Ectodermal cell (in vitro differentiated cells): ENCODE data around the gene HMGCL. TPM values are rescaled to one million over a fixed set of nuclear protein-coding genes. Genes with fewer than 3 reads are reported as not detected.

ENCODE experiments used
- H3K27ac ChIP-seq: 2 replicates; pipeline ENCODE4 v1.7.0; 2013; ENCODE audit warnings: mild to moderate bottlenecking, low read depth, low read length; ENCODE audit not compliant: insufficient read depth, poor library complexity, severe bottlenecking
- H3K27me3 ChIP-seq: 2 replicates; pipeline ENCODE4 v1.7.0; 2013; ENCODE audit warnings: mild to moderate bottlenecking, low read length; ENCODE audit not compliant: insufficient read depth, control insufficient read depth, poor library complexity, severe bottlenecking
- H3K36me3 ChIP-seq: one replicate; pipeline ENCODE4 v1.7.0; 2013; ENCODE audit warnings: low read length; ENCODE audit not compliant: control insufficient read depth, insufficient read depth
- H3K4me1 ChIP-seq: one replicate; pipeline ENCODE4 v1.7.0; 2013; ENCODE audit warnings: low read length; ENCODE audit not compliant: control insufficient read depth, insufficient read depth
- H3K4me3 ChIP-seq: 2 replicates; pipeline ENCODE4 v1.7.0; 2013; ENCODE audit warnings: low read depth, low read length, control low read depth; ENCODE audit not compliant: insufficient read depth
- H3K9me3 ChIP-seq: 2 replicates; pipeline ENCODE4 v1.7.0; 2013; ENCODE audit warnings: mild to moderate bottlenecking, low read length, moderate library complexity; ENCODE audit not compliant: control insufficient read depth
- WGBS, 2 experiments: methylation state at CpG; one replicate each; pipeline ENCODE4 v1.1.7; 2013; ENCODE audit warnings: missing lambda C conversion rate in 2 of 2; 5-methylcytosine and 5-hydroxymethylcytosine counted together
- polyA plus RNA-seq, 4 experiments: library from polyadenylated mRNA; stranded (reverse); fragments of 50-300 nt; gene quantifications; one replicate each; pipeline ENCODE4 v1.2.3, GENCODE V29; 2013

Gene HMGCL
- 23.6 TPM for polyA plus RNA-seq (2013, experiment 1 of 4)
- polyA plus RNA-seq (2013, experiment 2 of 4): 27.7 TPM
- polyA plus RNA-seq (2013, experiment 3 of 4): 19.9 TPM
- polyA plus RNA-seq (2013, experiment 4 of 4): 20.8 TPM

DNA sequence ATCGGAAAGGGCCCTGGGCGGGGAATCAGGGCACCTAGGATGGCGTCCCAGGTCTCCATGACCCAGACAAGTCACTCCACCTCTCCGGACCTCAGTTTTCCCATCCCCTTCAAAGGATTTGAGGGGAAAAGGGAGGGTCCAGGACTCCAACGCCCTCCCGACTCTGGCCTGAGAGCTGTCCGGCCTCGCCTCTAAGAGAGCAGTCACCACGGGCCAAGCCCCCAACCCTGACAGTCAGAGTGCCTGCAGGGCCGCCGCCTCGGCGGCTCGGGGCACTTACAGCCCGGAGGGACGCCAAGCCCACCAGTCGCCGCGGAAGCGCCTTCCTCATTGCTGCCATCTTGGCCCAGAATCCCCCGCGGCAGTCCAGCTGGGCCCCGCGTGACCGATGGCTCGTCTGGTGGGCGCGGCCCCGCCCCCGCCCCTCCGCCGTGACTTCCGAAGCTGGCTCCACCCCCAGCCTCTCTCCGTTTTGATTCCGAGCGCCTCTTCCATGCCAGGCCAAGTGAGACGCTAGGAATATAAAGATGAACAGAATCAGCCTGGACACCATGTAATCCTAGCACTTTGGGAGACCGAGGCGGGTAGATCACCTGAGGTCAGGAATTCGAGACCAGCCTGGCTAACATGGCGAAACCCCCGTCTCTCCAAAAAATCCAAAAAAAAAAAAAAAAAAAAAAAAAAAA is at the start of gene HMGCL:
HMGCL (minus strand) TSS at position 354 of the 686 bp plus-strand sequence; CDS start at position 340, 14 bp downstream.
- peaks cover 4% of the 10 kb centered on the region for H3K4me1 ChIP-seq
- no peaks in the 10 kb centered on the region for H3K36me3 ChIP-seq
- H3K27me3 ChIP-seq: no peaks in the 10 kb centered on the region
- peak within 1 kb of the TSS; percentile 95 for H3K4me3 ChIP-seq
- no peaks in the 10 kb centered on the region for H3K9me3 ChIP-seq
- WGBS, 2 experiments: 0 to 1% methylated on average over 39 to 40 of the region's 42 CpGs
- H3K27ac ChIP-seq: no peak within 1 kb of the TSS

DNA sequence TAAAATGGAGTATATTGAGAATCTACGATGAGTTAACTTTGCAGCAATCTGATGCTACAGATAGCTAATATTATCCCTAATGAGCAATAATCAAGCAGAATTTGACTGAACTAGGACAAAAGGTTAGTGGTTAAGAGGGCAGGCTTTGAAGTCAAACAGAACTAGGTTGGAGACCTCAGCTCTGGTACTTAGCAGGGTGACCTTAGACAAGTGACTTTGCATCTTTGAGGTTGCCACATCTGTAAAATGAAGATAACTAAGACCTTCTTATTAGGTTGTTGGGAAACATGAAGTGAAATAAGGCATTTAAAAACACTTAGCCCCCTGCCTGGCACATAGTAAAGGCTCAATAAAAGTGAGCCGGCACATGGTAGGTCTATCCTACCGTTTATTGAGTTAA is 47.2 kb upstream of the HMGCL start:
- Histone ChIP-seq H3K4me1 (no peaks in the 10 kb centered on the region), H3K27ac (no peak overlapping the region), H3K4me3 (no peak overlapping the region), H3K9me3 (no peaks in the 10 kb centered on the region), H3K36me3 (no peaks in the 10 kb centered on the region), H3K27me3 (peaks cover 24% of the 10 kb centered on the region)
- WGBS, 2 experiments: 92 to 95% methylated on average over 3 of the region's 3 CpGs

DNA sequence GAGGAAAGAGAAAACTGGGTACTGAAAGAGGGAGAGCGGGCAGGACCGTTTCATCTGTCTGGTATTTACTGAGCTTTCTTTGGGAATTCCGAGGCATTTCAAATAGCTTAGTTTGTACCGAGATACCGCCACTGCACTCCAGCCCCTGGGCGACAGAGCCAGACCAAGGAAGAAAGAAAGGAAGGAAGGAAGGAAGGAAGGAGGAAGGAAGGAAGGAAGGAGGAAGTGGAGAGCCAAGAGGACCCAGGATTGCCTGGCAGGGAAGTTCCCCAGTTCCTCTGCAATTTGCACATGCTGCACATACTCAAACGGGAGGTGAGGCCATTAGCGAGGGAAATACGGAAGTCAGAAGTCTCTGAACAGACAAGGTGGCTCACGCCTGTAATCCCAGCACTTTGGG is 43.8 kb upstream of the HMGCL start:
- Histone ChIP-seq H3K4me3 (no peak overlapping the region), H3K27ac (no peak overlapping the region)

DNA sequence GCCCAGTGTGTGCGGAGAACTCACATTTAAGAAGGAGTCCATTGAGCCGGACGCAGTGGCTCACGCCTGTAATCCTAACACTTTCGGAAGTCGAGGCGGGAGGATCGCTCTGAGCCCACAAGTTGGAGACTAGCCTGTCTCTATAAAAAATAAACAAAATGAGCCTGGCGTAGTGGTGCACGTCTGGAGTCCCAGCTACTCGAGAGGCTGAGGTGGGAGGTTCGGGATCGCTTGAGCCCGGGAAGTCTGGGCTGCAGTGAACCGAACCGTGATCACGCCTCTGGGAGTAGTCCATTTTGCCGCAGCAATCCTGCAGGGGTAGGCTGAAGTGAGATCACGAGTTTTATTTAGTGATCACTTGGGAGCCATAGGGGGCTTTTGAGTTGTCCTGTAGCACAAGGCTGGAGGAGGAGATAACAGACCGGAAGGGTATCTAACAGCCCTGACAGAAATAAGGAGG is 43.4 kb upstream of the HMGCL start:
- Histone ChIP-seq H3K36me3 (no peaks in the 10 kb centered on the region), H3K27ac (no peak overlapping the region), H3K4me3 (peak overlapping the region; percentile 59), H3K27me3 (peaks cover 41% of the 10 kb centered on the region), H3K4me1 (no peaks in the 10 kb centered on the region), H3K9me3 (no peaks in the 10 kb centered on the region)
- 59 to 63% methylated on average over 20 of the region's 20 CpGs for WGBS, 2 experiments

More for the DNA sequence above, 43.8 kb upstream of the HMGCL start:
- no peaks in the 10 kb centered on the region for H3K9me3 ChIP-seq
- peaks cover 41% of the 10 kb centered on the region for H3K27me3 ChIP-seq
- H3K36me3 ChIP-seq: no peaks in the 10 kb centered on the region
- no peaks in the 10 kb centered on the region for H3K4me1 ChIP-seq
- 90 to 92% methylated on average over 10 of the region's 10 CpGs for WGBS, 2 experiments

DNA sequence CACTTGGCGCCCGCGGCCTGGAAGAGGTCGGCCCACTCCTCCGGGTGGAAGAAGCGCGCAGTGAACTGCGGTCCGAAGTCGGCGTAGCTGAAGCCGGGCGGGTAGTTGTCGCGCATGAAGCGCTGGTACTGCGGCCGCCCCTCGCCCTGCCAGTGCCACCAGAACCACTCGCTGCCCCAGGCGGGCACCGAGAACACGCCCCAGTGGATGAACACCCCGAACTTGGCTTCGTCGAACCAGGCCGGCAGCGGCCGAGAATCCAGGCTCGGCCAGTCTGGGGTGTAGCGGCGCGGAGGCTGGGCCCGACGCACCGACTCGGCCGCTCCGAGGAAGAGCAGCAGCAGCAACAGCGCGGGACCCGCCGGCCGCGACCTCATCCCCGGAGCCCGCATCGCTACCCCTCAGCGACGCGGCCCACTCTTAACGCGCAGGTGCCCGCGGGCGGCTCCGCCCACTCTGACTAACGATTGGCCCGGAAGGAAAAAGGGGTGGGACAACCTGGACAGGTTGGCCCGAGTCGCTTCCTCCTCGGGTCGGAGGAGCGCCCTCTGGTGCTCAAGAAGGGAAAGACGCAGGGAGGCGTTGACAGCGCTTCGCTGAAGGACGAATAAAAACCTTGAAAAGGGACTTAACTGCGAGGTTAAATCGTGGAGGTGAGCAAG is 42.8 kb upstream of the HMGCL start, which contains the start of gene FUCA1:
FUCA1 (minus strand) TSS at position 396 of the 662 bp plus-strand sequence; CDS start at position 392, 4 bp downstream.
- H3K4me1 ChIP-seq: no peaks in the 10 kb centered on the region
- no peak within 1 kb of the TSS for H3K27ac ChIP-seq
- H3K27me3 ChIP-seq: peaks cover 41% of the 10 kb centered on the region
- H3K9me3 ChIP-seq: no peaks in the 10 kb centered on the region
- WGBS, 2 experiments: 1% methylated on average over 71 of the region's 71 CpGs
- H3K4me3 ChIP-seq: peak within 1 kb of the TSS; percentile 59
- H3K36me3 ChIP-seq: no peaks in the 10 kb centered on the region

DNA sequence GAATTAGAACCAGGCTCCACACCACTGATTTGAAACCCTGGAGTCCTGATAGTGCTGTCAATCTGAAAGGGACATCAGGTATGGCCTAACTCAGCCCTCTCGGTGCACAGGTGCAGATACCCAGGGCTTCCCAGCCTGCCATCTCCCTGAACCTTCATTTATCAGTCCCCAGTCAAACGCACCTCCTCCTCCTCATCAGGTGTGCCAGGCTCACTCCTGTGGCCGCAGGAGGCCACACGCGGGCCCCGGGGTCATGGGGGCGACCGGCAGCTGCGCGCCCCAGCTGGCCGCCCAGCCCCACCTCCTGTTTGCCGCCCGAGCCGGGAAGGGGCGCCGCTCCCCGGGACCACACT is 42.3 kb upstream of the HMGCL start:
- Histone ChIP-seq H3K27ac (no peak overlapping the region), H3K4me1 (no peaks in the 10 kb centered on the region), H3K27me3 (peaks cover 41% of the 10 kb centered on the region), H3K36me3 (no peaks in the 10 kb centered on the region), H3K9me3 (no peaks in the 10 kb centered on the region), H3K4me3 (peak overlapping the region; percentile 59)
- 3 to 4% methylated on average over 17 of the region's 17 CpGs for WGBS, 2 experiments

DNA sequence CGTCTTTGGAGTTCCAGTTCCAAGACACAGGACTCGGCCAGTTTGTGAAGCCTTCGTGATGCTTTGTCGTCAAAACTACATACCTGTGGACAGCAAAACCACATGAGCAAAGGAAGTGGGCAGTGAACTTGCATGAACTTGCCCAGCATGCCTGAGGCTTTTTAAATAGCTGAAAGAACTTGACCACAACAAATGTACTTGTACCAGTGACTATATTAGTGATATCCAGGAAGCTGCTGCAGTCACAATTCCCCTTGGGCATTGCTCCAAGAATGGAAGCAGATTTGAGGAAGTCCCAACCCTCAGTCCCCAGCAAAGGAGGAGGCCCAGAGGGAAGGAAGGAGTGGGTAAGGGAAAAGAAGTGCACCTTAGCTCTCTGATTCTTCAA is 40.3 kb upstream of the HMGCL start:
- 92 to 98% methylated on average over 4 of the region's 4 CpGs for WGBS, 2 experiments
- Histone ChIP-seq H3K36me3 (no peaks in the 10 kb centered on the region), H3K4me1 (no peaks in the 10 kb centered on the region), H3K4me3 (no peak overlapping the region), H3K27me3 (peaks cover 41% of the 10 kb centered on the region), H3K9me3 (no peaks in the 10 kb centered on the region), H3K27ac (no peak overlapping the region)

DNA sequence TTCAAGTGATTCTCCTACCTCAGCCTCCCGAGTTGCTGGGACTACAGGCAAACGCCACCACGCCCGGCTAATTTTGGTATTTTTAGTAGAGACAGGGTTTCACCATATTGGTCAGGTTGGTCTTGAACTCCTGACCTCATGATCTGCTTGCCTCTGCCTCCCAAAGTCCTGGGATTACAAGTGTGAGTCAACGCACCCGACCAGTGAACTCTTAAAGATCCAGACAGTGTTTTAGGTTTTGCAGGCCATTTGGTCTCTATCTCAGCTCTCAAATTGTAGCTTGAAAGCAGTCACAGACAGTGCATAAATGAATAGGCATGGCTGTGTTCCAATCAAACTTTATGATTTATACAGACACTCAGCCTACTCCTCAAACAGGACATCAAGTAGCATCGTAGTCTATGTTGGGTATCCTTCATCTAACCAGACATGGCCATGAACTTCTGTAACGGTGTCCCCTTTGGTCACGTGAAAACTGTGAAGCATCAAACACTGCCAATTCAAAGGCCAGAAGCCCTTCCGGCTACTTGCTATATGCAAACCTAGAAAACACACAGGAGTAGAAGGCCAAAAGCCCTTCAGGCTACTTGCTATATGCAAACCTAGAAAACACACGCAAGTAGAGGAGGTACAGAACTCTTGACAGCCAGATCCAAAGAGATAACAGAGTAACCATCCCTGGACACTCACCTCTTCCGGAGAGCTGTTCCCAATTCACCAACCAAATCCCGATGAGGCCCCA is 39.7 kb upstream of the HMGCL start:
- Histone ChIP-seq H3K9me3 (no peaks in the 10 kb centered on the region), H3K27me3 (peaks cover 40% of the 10 kb centered on the region), H3K4me1 (no peaks in the 10 kb centered on the region), H3K36me3 (no peaks in the 10 kb centered on the region), H3K27ac (no peak overlapping the region), H3K4me3 (no peak overlapping the region)
- 91 to 93% methylated on average over 13 of the region's 13 CpGs for WGBS, 2 experiments

DNA sequence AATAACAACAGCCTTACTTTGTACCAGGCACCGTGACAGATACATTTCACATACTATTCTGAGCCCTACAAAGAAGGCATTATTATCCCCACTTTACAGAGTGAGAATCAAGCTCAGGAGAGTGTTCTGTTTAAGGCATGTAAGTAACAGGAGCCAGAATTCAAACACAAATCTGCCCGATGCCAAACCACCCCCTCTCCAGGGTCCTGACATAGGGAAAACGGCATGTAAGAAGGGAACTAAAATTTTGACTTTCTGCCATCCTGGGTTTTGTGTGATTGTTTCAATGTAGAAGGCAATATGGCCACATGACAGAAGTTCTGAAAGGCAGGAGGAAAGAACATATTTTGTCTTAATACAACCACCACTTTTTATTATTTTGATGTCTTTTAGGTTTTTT is 37.4 kb upstream of the HMGCL start:
- Histone ChIP-seq H3K27ac (no peak overlapping the region), H3K4me3 (no peak overlapping the region), H3K36me3 (no peaks in the 10 kb centered on the region), H3K27me3 (peaks cover 19% of the 10 kb centered on the region), H3K9me3 (no peaks in the 10 kb centered on the region), H3K4me1 (no peaks in the 10 kb centered on the region)
- 82 to 88% methylated on average over 3 of the region's 3 CpGs for WGBS, 2 experiments

DNA sequence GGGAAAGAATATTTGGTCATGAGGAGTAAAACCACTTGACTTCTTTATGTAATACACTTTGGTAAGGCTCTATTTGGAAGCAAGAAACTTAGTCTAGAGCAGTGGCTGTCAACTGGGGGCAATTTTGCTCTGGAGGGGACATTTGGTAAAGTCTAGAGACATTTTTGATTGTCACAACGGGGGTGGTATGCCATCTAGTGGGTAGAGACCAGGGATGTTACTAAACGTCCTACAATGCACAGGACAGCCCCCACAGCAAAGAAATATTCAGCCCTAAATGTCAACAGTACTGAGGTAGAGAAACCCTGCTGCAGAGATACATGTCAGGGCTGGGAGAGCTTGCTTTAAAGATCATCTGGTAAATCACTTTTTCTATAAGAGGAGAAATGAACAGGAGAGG is 29.3 kb upstream of the HMGCL start:
- 38 to 54% methylated on average over 2 of the region's 2 CpGs for WGBS, 2 experiments
- H3K27ac ChIP-seq: no peak overlapping the region
- H3K4me1 ChIP-seq: no peaks in the 10 kb centered on the region
- H3K4me3 ChIP-seq: no peak overlapping the region
- H3K36me3 ChIP-seq: no peaks in the 10 kb centered on the region
- H3K9me3 ChIP-seq: no peaks in the 10 kb centered on the region
- H3K27me3 ChIP-seq: no peaks in the 10 kb centered on the region
